ENCODE measurements around the gene ATR. TPM values are rescaled to one million over a fixed set of nuclear protein-coding genes. Genes with fewer than 3 reads are reported as not detected.

The ATR gene
- total RNA-seq, 1 donor, result 37.6 TPM

DNA sequence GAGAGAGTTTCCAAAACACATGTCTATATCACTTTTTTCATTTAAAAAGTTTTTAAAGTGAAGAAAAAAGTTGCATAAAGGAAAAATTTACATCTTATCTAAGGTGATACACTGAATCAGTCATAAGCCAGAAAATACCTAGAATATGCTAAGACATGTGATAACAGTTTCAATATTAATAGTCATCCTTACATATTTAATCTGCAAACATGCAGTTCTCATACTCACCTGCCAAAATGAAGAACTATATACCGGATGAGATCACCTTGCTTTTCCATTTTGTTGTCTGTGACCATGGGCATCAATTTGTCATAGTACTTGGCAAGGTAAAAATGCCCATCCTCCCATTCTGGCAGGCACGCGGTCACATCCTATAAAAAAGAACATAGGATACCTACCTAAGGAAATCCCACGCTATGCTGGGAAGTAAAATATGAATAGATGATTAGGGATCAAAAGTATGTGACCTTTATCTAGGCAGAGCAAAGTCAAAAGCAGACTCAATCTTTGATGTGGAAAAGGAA, 93.6 kb downstream of the ATR start:
- TF ChIP-seq, protein P1, sequence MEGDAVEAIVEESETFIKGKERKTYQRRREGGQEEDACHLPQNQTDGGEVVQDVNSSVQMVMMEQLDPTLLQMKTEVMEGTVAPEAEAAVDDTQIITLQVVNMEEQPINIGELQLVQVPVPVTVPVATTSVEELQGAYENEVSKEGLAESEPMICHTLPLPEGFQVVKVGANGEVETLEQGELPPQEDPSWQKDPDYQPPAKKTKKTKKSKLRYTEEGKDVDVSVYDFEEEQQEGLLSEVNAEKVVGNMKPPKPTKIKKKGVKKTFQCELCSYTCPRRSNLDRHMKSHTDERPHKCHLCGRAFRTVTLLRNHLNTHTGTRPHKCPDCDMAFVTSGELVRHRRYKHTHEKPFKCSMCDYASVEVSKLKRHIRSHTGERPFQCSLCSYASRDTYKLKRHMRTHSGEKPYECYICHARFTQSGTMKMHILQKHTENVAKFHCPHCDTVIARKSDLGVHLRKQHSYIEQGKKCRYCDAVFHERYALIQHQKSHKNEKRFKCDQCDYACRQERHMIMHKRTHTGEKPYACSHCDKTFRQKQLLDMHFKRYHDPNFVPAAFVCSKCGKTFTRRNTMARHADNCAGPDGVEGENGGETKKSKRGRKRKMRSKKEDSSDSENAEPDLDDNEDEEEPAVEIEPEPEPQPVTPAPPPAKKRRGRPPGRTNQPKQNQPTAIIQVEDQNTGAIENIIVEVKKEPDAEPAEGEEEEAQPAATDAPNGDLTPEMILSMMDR (IDR thresholded peaks at IDR 0.05; ENCODE audit: insufficient read depth, low read depth, low read length), result no peak
- H3K4me3 ChIP-seq (ENCODE audit: low read depth, low read length), result no peak overlapping the region
- no peak for DNase-seq (ENCODE audit: low read depth)

DNA sequence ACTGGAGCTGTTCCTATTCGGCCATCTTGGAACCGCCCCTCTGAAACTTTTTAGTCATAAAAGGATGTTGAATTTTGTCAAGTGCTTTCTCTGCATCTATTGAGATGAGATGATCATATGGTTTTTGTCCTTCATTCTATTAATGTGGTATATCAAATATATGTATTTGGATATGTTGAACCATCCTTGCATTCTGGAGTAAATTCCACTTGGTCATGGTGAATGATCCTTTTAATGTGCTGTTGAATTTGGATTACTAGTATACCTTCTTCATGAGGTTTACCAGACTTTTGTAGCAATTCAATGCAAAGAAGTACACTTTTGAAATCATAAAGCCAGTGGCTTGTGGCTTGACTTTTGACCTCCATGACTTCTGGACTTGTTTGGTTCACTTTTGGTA, 97.3 kb downstream of the ATR start:
- TF ChIP-seq, protein P1 (IDR thresholded peaks at IDR 0.05; ENCODE audit: insufficient read depth, low read depth, low read length), result no peak
- H3K4me3 ChIP-seq (ENCODE audit: low read depth, low read length), result no peak overlapping the region
- DNase-seq (ENCODE audit: low read depth), result no peak

DNA sequence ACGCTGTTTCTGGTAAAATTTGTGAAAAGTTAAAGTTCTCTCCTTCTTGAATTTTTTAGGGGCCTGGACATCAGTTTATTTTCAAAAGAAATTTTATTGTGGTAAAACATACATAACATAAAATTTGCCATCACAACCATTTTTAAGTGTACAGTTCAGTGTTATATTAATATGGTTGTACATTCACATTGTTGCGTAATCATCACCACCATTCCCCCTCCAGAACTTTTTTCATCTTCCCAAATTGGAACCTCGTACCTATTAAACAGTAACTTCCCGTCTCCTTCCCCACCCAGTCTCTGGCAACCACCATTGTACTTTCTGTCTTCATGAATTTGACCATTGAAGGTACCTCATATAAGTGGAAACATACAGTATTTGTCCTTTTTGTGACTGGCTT, 107.7 kb downstream of the ATR start:
- DNase-seq (ENCODE audit: low read depth), result no peak
- H3K4me3 ChIP-seq (ENCODE audit: low read depth, low read length), result no peak overlapping the region
- TF ChIP-seq, protein P1 (IDR thresholded peaks at IDR 0.05; ENCODE audit: insufficient read depth, low read depth, low read length), result no peak

DNA sequence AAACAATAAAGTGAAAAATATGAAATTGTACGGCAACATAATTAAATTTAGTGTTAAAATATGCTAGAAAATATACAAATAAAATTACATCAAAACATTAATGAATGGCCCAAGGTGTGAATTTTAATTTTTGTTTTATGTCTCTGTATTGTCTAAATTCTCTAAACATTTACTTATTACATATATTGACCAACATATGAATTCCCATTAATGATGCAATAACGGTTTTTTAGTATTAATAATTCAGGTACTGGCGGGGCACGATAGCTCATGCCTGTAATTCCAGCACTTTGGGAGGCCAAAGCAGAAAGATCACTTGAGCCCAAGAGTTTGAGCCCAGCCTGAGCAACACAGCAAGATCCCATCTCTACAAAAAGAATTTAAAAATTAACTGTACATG, 110.1 kb downstream of the ATR start:
- TF ChIP-seq, protein P1 (IDR thresholded peaks at IDR 0.05; ENCODE audit: insufficient read depth, low read depth, low read length), result no peak
- H3K4me3 ChIP-seq (ENCODE audit: low read depth, low read length), result no peak overlapping the region

DNA sequence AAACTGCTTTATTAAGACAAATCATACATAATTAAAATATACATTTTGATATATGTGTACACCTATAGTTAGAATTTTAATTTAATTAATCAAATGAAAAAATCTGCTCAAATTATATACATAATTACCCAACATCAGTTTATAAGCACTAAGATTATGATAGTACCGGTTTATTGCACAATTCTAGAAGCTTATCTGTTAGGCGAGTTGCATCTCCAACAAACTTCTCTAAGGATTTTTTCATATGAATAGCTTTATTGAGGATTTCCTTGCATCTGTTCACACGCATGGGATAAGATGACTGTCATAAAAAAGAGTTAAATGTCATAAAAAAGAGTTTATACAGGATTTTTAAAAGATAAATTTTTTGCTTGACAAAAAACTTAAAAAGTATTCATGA, 110.8 kb downstream of the ATR start:
- H3K4me3 ChIP-seq (ENCODE audit: low read depth, low read length), result no peak overlapping the region
- TF ChIP-seq, protein P1 (IDR thresholded peaks at IDR 0.05; ENCODE audit: insufficient read depth, low read depth, low read length), result no peak
- peak; percentile 40 for DNase-seq (ENCODE audit: low read depth)

More for the DNA sequence above, 110.1 kb downstream of the ATR start:
- DNase-seq (ENCODE audit: low read depth), result no peak

DNA sequence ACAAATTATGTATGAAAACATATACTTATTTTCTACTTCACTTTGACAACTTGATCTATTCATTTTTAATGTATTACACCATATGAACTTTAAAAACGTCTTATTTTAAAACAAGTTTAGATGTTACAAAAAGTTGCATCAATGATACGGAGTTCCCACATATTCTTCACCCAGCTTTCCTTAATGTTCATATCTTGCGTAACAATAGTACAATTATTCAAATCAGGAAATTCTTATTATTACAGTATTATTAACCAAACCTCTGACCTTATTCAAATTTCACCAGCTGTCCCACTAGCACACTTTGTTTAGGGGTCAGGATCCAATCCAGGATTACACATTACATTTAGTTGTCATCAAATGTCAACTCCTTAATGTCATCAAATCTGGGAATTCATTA, 117.8 kb downstream of the ATR start:
- H3K4me3 ChIP-seq (ENCODE audit: low read depth, low read length), result no peak overlapping the region
- no peak for DNase-seq (ENCODE audit: low read depth)
- TF ChIP-seq, protein P1 (IDR thresholded peaks at IDR 0.05; ENCODE audit: insufficient read depth, low read depth, low read length), result no peak

DNA sequence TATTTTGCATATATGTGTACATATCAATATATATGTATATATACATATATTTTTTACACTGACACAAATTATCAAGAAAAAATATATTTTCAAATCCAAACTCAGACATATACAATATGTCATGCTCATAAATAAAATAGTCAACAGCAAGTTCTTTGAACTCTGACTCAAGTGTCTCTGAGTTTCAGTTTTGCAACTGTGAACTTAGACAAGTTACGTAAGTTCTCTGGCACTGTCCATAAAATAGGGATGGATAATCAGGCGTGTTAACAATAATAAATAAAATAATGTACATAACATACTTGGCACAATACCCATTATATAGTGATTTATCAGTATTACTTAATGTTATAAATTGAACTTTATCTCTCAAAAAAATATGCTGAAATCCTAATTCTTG, 118.6 kb downstream of the ATR start:
- TF ChIP-seq, protein P1 (IDR thresholded peaks at IDR 0.05; ENCODE audit: insufficient read depth, low read depth, low read length), result no peak
- no peak overlapping the region for H3K4me3 ChIP-seq (ENCODE audit: low read depth, low read length)
- DNase-seq (ENCODE audit: low read depth), result peak; percentile 46

All from fibroblast of villous mesenchyme (primary cell).